LNCaP clone FGC (cell line): Measurements from ENCODE around the gene CUBN.

Experiments used
- DNase-seq: peaks from one replicate; pipeline ENCODE4 v3.0.0-alpha.2; 2011; ENCODE audit warnings: low read depth
- H3K4me3 ChIP-seq: 2 replicates; pipeline ENCODE4 v1.5.1; 2011; ENCODE audit warnings: mild to moderate bottlenecking, low read depth, low read length, control low read depth
- CTCF ChIP-seq: IDR thresholded peaks from 2 replicates; pipeline ENCODE4 v1.5.1; 2012; ENCODE audit warnings: mild to moderate bottlenecking; ENCODE audit not compliant: control insufficient read depth, insufficient read depth; ENCODE audit errors: extremely low read depth

Gene CUBN

GRCh38 chr10:16915300-16915699 lies 214.3 kb downstream of the CUBN start:
- DNase-seq, result no peak
- H3K4me3 ChIP-seq, result no peak overlapping the region
- TF ChIP-seq CTCF, result 0 out of 2 replicates have a peak, but pooled peaks have one; percentile 2

GRCh38 chr10:16913266-16913665 lies 216.3 kb downstream of the CUBN start:
- no peak for TF ChIP-seq CTCF
- H3K4me3 ChIP-seq, result no peak overlapping the region
- DNase-seq, result no peak

- H3K4me3 ChIP-seq, result no peak overlapping the region
- TF ChIP-seq CTCF, result no peak
- no peak for DNase-seq
These were observed 218.8 kb downstream of the CUBN start for GRCh38 chr10:16910793-16911164.

GRCh38 chr10:16909961-16910792 lies 219.4 kb downstream of the CUBN start:
- no peak for DNase-seq
- TF ChIP-seq CTCF, result no peak
- H3K4me3 ChIP-seq, result no peak overlapping the region

- DNase-seq, result no peak
- TF ChIP-seq CTCF, result no peak
- H3K4me3 ChIP-seq, result no peak overlapping the region
These were observed 220.3 kb downstream of the CUBN start for GRCh38 chr10:16909271-16909767.

GRCh38 chr10:16907687-16908086 lies 221.9 kb downstream of the CUBN start:
- TF ChIP-seq CTCF, result no peak
- DNase-seq, result no peak
- H3K4me3 ChIP-seq, result no peak overlapping the region

GRCh38 chr10:16905320-16905719 lies 224.3 kb downstream of the CUBN start:
- TF ChIP-seq CTCF, result no peak
- H3K4me3 ChIP-seq, result no peak overlapping the region
- no peak for DNase-seq
